Natural killer cell (primary cell): ENCODE measurements around the gene DNAH12. TPM values are rescaled to one million over a fixed set of nuclear protein-coding genes. Genes with fewer than 3 reads are reported as not detected.

ENCODE experiments used
- ATAC-seq, 3 donors: fragments of 150-1000 bp in 2 of 3; fragments of 200-7000 bp in 1 of 3; cut with Tn5 transposase; 1 replicate in 1 of 3; 2 replicates in 2 of 3; pipeline ENCODE4 v1.10.0; 2021; ENCODE audit warnings: mild to moderate bottlenecking in 2 of 3, moderate library complexity in 2 of 3
- DNase-seq, 2 donors: peaks; one replicate each; pipeline versions ENCODE4 v3.0.0 to v3.0.0-alpha.2; 2013 to 2021; ENCODE audit warnings: mixed read lengths in 1 of 2
- H3K27ac ChIP-seq: one replicate; pipeline ENCODE4 v1.5.1; 2013; ENCODE audit warnings: mild to moderate bottlenecking, low read length
- H3K27me3 ChIP-seq: one replicate; pipeline ENCODE4 v1.6.1; 2013; ENCODE audit warnings: low read length; ENCODE audit not compliant: control insufficient read depth, insufficient read depth
- H3K36me3 ChIP-seq: one replicate; pipeline ENCODE4 v1.6.1; 2013; ENCODE audit warnings: low read length; ENCODE audit not compliant: control insufficient read depth, insufficient read depth
- H3K4me1 ChIP-seq: one replicate; pipeline ENCODE4 v1.6.1; 2013; ENCODE audit warnings: low read length; ENCODE audit not compliant: control insufficient read depth, insufficient read depth
- H3K4me3 ChIP-seq: one replicate; pipeline ENCODE4 v1.5.1; 2013; ENCODE audit warnings: low read length
- H3K9me3 ChIP-seq: one replicate; pipeline ENCODE4 v1.6.1; 2013; ENCODE audit warnings: low read length; ENCODE audit not compliant: control insufficient read depth, insufficient read depth
- H3K27ac Mint-ChIP-seq, 2 donors: one replicate each; pipeline ENCODE4 v1.8.0; 2022; ENCODE audit warnings: mild to moderate bottlenecking in 2 of 2, mixed read lengths in 2 of 2, moderate library complexity in 1 of 2
- H3K27me3 Mint-ChIP-seq, 2 donors: one replicate each; pipeline ENCODE4 v1.8.0; 2022; ENCODE audit warnings: low read depth in 2 of 2, mixed read lengths in 2 of 2
- H3K36me3 Mint-ChIP-seq: one replicate; pipeline ENCODE4 v1.8.0; 2022; ENCODE audit warnings: mixed read lengths
- H3K4me1 Mint-ChIP-seq, 2 donors: one replicate each; pipeline ENCODE4 v1.8.0; 2022; ENCODE audit warnings: mixed read lengths in 2 of 2
- H3K4me3 Mint-ChIP-seq: one replicate; pipeline ENCODE4 v1.8.0; 2022; ENCODE audit warnings: mild to moderate bottlenecking, moderate library complexity, mixed read lengths
- H3K9me3 Mint-ChIP-seq, 2 donors: one replicate each; pipeline ENCODE4 v1.8.0; 2022; ENCODE audit warnings: mixed read lengths in 2 of 2
- WGBS: methylation state at CpG from one replicate; pipeline ENCODE4 v1.1.7; 2013; ENCODE audit warnings: missing lambda C conversion rate; ENCODE audit not compliant: insufficient coverage; 5-methylcytosine and 5-hydroxymethylcytosine counted together
- intact Hi-C: fragments of 100-400 bp; cut with micrococcal nuclease; formaldehyde crosslinking; loops from one replicate; pipeline ENCODE4 v1.14.2; 2022
- total RNA-seq, 4 donors: library from RNA; stranded (reverse); fragments of 120-200 nt in 1 of 4; gene quantifications; one replicate each; pipeline versions ENCODE4 v1.2.3 to v1.2.4, GENCODE V29; 2013 to 2022
- TF ChIP-seq, protein P1 (sequence below): fragments of 200-600 bp; IDR thresholded peaks from one replicate; pipeline ENCODE4 v1.8.0; 2022; ENCODE audit warnings: antibody characterized with exemption

DNAH12 gene
- total RNA-seq, 3 donors from 2014 or later (not counting 1 experiment from before 2014, with no cell fraction given), result 0.11 to 0.30 (median 0.21) TPM

DNA sequence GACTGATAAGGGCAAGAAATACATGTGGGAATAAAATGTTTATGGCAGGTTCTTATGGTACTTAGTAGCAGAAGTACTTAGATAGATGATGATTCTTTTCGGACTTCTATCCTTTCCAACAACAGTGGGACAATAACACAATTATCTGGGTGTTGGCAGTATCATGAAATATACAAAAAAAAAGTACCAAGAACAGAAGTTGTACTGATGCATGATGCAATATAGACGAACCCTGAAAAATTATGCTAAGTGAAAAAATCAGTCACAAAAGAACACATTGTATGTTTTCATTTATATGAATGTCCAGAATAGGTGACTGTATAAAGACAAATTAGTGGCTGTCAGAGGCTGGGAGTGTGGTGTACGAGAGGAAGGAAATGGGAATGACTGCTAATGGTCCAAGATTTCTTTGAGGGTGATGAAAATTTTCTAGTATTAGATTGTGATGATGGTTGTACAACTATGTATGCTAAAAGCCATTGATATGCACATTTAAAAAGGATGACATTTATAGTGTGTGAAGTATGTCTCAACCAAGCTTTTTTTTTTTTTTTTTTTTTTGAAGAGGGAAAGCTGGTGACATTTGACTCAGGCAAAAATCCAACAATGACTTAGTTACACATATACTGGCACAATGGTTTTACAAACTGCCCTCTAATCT lies 32.0 kb upstream of the DNAH12 start:
- intact Hi-C loops, result no loop called here
- H3K4me3 ChIP-seq, result no peak overlapping the region
- WGBS, result 97% methylated on average over 1 of the region's 3 CpGs
- H3K27ac Mint-ChIP-seq, result peak overlapping the region in 1 of 2 donors; percentile 5
- no peaks in the 10 kb centered on the region for H3K27me3 ChIP-seq
- no peak overlapping the region for H3K4me3 Mint-ChIP-seq
- H3K36me3 ChIP-seq, result peaks cover 56% of the 10 kb centered on the region
- DNase-seq (no peak), ATAC-seq (no peak)
- peaks cover 10 to 17% of the 10 kb centered on the region in 2 donors for H3K4me1 Mint-ChIP-seq
- H3K9me3 ChIP-seq, result no peaks in the 10 kb centered on the region
- TF ChIP-seq, protein P1, sequence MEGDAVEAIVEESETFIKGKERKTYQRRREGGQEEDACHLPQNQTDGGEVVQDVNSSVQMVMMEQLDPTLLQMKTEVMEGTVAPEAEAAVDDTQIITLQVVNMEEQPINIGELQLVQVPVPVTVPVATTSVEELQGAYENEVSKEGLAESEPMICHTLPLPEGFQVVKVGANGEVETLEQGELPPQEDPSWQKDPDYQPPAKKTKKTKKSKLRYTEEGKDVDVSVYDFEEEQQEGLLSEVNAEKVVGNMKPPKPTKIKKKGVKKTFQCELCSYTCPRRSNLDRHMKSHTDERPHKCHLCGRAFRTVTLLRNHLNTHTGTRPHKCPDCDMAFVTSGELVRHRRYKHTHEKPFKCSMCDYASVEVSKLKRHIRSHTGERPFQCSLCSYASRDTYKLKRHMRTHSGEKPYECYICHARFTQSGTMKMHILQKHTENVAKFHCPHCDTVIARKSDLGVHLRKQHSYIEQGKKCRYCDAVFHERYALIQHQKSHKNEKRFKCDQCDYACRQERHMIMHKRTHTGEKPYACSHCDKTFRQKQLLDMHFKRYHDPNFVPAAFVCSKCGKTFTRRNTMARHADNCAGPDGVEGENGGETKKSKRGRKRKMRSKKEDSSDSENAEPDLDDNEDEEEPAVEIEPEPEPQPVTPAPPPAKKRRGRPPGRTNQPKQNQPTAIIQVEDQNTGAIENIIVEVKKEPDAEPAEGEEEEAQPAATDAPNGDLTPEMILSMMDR, result no peak
- H3K27ac ChIP-seq, result no peak overlapping the region
- no peaks in the 10 kb centered on the region for H3K9me3 Mint-ChIP-seq
- H3K27me3 Mint-ChIP-seq, result no peaks in the 10 kb centered on the region
- H3K4me1 ChIP-seq, result no peaks in the 10 kb centered on the region
- no peaks in the 10 kb centered on the region for H3K36me3 Mint-ChIP-seq

DNA sequence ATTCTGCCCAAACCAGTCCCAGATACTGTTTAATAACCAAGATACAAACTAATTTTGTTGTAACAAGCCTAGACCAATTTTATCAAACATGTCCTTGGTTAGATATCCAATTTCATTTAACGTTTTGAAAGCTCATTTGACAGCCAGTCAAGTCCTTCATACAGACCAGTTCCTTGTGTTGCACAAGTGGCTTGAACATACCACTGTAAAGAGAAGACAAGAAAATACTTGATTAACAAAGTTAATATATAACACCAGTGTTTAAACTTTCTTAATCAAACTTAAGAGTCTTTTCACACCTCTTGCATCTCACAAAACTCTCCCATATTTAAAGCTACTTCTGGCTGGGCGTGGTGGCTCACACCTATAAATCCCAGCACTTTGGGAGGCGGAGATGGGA lies 28.0 kb upstream of the DNAH12 start:
- Mint-ChIP-seq H3K4me1 (peaks cover 4 to 14% of the 10 kb centered on the region in 2 donors), H3K27me3 (no peaks in the 10 kb centered on the region), H3K36me3 (no peaks in the 10 kb centered on the region), H3K4me3 (no peak overlapping the region), H3K27ac (no peak overlapping the region), H3K9me3 (no peaks in the 10 kb centered on the region)
- ATAC-seq (no peak), DNase-seq (no peak)
- no peaks in the 10 kb centered on the region for H3K9me3 ChIP-seq
- no peak overlapping the region for H3K27ac ChIP-seq
- H3K4me1 ChIP-seq, result no peaks in the 10 kb centered on the region
- 94% methylated on average over 3 of the region's 3 CpGs for WGBS
- no peaks in the 10 kb centered on the region for H3K27me3 ChIP-seq
- intact Hi-C loops, result no loop called here
- TF ChIP-seq, protein P1, result no peak
- H3K36me3 ChIP-seq, result peaks cover 61% of the 10 kb centered on the region
- H3K4me3 ChIP-seq, result no peak overlapping the region

DNA sequence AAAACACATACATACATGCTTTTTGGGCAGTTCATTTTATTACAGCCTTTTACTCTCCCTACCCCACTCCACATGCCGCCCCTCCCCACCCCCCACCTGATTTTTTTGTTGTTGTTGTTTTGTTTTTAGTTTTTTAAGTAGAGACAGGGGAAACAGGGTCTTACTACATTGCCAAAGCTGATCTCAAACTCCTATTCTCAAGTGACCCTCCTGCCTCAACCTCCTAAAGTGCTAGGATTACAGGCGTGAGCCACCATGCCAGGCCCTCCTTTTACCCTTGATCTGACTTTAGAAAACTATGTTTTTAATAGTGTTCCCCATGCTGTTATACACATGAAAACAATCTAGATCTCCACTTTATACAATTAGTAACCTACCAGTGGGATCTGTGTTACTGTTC lies 26.7 kb upstream of the DNAH12 start:
- TF ChIP-seq, protein P1, result no peak
- peak overlapping the region; percentile 2 to 7 for H3K27ac Mint-ChIP-seq
- no peaks in the 10 kb centered on the region for H3K4me1 ChIP-seq
- ATAC-seq (no peak), DNase-seq (no peak)
- no peaks in the 10 kb centered on the region for H3K27me3 ChIP-seq
- H3K4me1 Mint-ChIP-seq, result peaks cover 0 to 5% of the 10 kb centered on the region in 2 donors
- no peak overlapping the region for H3K27ac ChIP-seq
- H3K36me3 ChIP-seq, result peaks cover 60% of the 10 kb centered on the region
- H3K36me3 Mint-ChIP-seq, result no peaks in the 10 kb centered on the region
- H3K9me3 Mint-ChIP-seq, result no peaks in the 10 kb centered on the region
- H3K9me3 ChIP-seq, result no peaks in the 10 kb centered on the region
- intact Hi-C loops, result no loop called here
- 100% methylated on average over 1 of the region's 2 CpGs for WGBS
- H3K4me3 Mint-ChIP-seq, result no peak overlapping the region
- H3K27me3 Mint-ChIP-seq, result no peaks in the 10 kb centered on the region
- H3K4me3 ChIP-seq, result no peak overlapping the region
